Astrocyte (in vitro differentiated cells and primary cell): ENCODE data around the gene PCTP. TPM values are rescaled to one million over a fixed set of nuclear protein-coding genes. Genes with fewer than 3 reads are reported as not detected.

Source experiments
- DNase-seq: peaks from one replicate; pipeline ENCODE4 v3.0.0-alpha.2; 2010; ENCODE audit warnings: low read depth
- FAIRE-seq: peaks from 2 replicates; lab custom pipeline; 2011; peaks lifted over from hg19 to GRCh38; lab: Jason Lieb, UNC
- H2AFZ ChIP-seq: 2 replicates; pipeline ENCODE4 v1.6.0; 2012; ENCODE audit warnings: low read depth, low read length, inconsistent platforms
- H3K27ac ChIP-seq: 2 replicates; pipeline ENCODE4 v1.5.1; 2011; ENCODE audit warnings: low read depth, low read length, inconsistent platforms
- H3K27me3 ChIP-seq: 2 replicates; pipeline ENCODE4 v1.6.0; 2011; ENCODE audit warnings: low read length, inconsistent platforms; ENCODE audit not compliant: insufficient read depth
- H3K36me3 ChIP-seq: 2 replicates; pipeline ENCODE4 v1.5.1; 2011; ENCODE audit warnings: low read length, inconsistent platforms; ENCODE audit not compliant: insufficient read depth
- H3K4me1 ChIP-seq: 2 replicates; pipeline ENCODE4 v1.5.1; 2011; ENCODE audit warnings: low read length, inconsistent platforms; ENCODE audit not compliant: insufficient read depth
- H3K4me2 ChIP-seq: 2 replicates; pipeline ENCODE4 v1.6.0; 2012; ENCODE audit warnings: low read length, inconsistent platforms
- H3K4me3 ChIP-seq: 2 replicates; pipeline ENCODE4 v1.5.1; 2011; ENCODE audit warnings: low read depth, mild to moderate bottlenecking, low read length, inconsistent platforms; ENCODE audit not compliant: insufficient read depth
- H3K79me2 ChIP-seq: 2 replicates; pipeline ENCODE4 v1.6.0; 2012; ENCODE audit warnings: mild to moderate bottlenecking, low read length, inconsistent platforms; ENCODE audit not compliant: insufficient read depth
- H3K9ac ChIP-seq: 2 replicates; pipeline ENCODE4 v1.6.0; 2012; ENCODE audit warnings: mild to moderate bottlenecking, low read length, inconsistent platforms
- H3K9me3 ChIP-seq: 2 replicates; pipeline ENCODE4 v1.5.1; 2012; ENCODE audit warnings: low read depth, mild to moderate bottlenecking, low read length, inconsistent platforms; ENCODE audit not compliant: insufficient read depth
- H4K20me1 ChIP-seq: 2 replicates; pipeline ENCODE4 v1.6.0; 2012; ENCODE audit warnings: low read length, inconsistent platforms; ENCODE audit not compliant: insufficient read depth
- H3K27ac Mint-ChIP-seq: one replicate; pipeline ENCODE4 v1.8.0; 2021; ENCODE audit warnings: mild to moderate bottlenecking, mixed read lengths; ENCODE audit not compliant: unreplicated experiment
- H3K27me3 Mint-ChIP-seq: one replicate; pipeline ENCODE4 v1.8.0; 2021; ENCODE audit warnings: low read depth, mixed read lengths; ENCODE audit not compliant: unreplicated experiment
- H3K36me3 Mint-ChIP-seq: one replicate; pipeline ENCODE4 v1.8.0; 2021; ENCODE audit warnings: low read depth, mixed read lengths; ENCODE audit not compliant: unreplicated experiment
- H3K4me1 Mint-ChIP-seq: one replicate; pipeline ENCODE4 v1.8.0; 2021; ENCODE audit warnings: low read depth, mixed read lengths; ENCODE audit not compliant: unreplicated experiment
- H3K4me3 Mint-ChIP-seq: one replicate; pipeline ENCODE4 v1.8.0; 2021; ENCODE audit warnings: mild to moderate bottlenecking, moderate library complexity, mixed read lengths; ENCODE audit not compliant: unreplicated experiment
- H3K9me3 Mint-ChIP-seq: one replicate; pipeline ENCODE4 v1.8.0; 2021; ENCODE audit warnings: mild to moderate bottlenecking, mixed read lengths; ENCODE audit not compliant: unreplicated experiment
- EZH2 ChIP-seq: IDR thresholded peaks from 2 replicates; pipeline ENCODE4 v1.6.1; 2012; ENCODE audit warnings: mild to moderate bottlenecking, low read length, inconsistent platforms; ENCODE audit not compliant: insufficient read depth
- total RNA-seq: library from RNA; stranded (reverse); gene quantifications from 2 replicates; pipeline ENCODE4 v1.2.1, GENCODE V29; 2021
- TF ChIP-seq, protein P1 (sequence below): IDR thresholded peaks from 2 replicates; pipeline ENCODE4 v1.5.1; 2011; ENCODE audit warnings: low read depth, mild to moderate bottlenecking, inconsistent platforms, low read length, moderate library complexity; ENCODE audit not compliant: insufficient read depth

Gene PCTP
- total RNA-seq, 1 donor from 2014 or later, result 16.4 TPM

DNA sequence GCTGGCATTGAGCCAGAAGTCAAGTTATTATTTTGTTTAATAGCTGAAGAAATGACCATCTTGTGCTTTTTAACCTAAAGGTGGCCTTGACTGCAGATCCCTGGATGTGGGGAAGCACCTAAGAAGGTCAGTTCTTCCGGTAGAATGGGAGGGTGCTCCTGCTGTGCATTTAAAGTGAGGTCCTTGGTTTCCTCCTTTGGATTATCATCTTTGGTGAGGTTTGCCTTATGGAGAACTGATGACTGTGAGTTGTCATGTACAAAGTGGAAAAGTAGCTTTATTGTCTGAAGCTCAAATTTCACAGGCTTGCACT, 66.5 kb downstream of the PCTP start:
- Histone ChIP-seq H3K9ac (no peak overlapping the region), H3K4me2 (no peak overlapping the region), H3K4me3 (no peak overlapping the region), H3K27ac (no peak overlapping the region), H3K27me3 (no peaks in the 10 kb centered on the region), H4K20me1 (no peaks in the 10 kb centered on the region), H3K4me1 (no peaks in the 10 kb centered on the region), H2AFZ (no peak overlapping the region), H3K79me2 (no peaks in the 10 kb centered on the region), H3K36me3 (no peaks in the 10 kb centered on the region), H3K9me3 (no peaks in the 10 kb centered on the region)
- no peak overlapping the region for H3K27ac Mint-ChIP-seq
- peaks cover 2% of the 10 kb centered on the region for H3K4me1 Mint-ChIP-seq
- FAIRE-seq, result no peak
- H3K4me3 Mint-ChIP-seq, result no peak overlapping the region
- no peaks in the 10 kb centered on the region for H3K36me3 Mint-ChIP-seq
- DNase-seq, result no peak
- H3K9me3 Mint-ChIP-seq, result no peaks in the 10 kb centered on the region
- no peak for TF ChIP-seq EZH2
- TF ChIP-seq, protein P1, sequence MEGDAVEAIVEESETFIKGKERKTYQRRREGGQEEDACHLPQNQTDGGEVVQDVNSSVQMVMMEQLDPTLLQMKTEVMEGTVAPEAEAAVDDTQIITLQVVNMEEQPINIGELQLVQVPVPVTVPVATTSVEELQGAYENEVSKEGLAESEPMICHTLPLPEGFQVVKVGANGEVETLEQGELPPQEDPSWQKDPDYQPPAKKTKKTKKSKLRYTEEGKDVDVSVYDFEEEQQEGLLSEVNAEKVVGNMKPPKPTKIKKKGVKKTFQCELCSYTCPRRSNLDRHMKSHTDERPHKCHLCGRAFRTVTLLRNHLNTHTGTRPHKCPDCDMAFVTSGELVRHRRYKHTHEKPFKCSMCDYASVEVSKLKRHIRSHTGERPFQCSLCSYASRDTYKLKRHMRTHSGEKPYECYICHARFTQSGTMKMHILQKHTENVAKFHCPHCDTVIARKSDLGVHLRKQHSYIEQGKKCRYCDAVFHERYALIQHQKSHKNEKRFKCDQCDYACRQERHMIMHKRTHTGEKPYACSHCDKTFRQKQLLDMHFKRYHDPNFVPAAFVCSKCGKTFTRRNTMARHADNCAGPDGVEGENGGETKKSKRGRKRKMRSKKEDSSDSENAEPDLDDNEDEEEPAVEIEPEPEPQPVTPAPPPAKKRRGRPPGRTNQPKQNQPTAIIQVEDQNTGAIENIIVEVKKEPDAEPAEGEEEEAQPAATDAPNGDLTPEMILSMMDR, result no peak
- no peaks in the 10 kb centered on the region for H3K27me3 Mint-ChIP-seq

- no peak overlapping the region for H3K27ac Mint-ChIP-seq
- Histone ChIP-seq H3K4me2 (no peak overlapping the region), H2AFZ (no peak overlapping the region), H3K36me3 (no peaks in the 10 kb centered on the region), H3K27ac (no peak overlapping the region), H3K9ac (no peak overlapping the region), H3K79me2 (no peaks in the 10 kb centered on the region), H3K4me3 (no peak overlapping the region), H4K20me1 (no peaks in the 10 kb centered on the region), H3K9me3 (no peaks in the 10 kb centered on the region), H3K4me1 (no peaks in the 10 kb centered on the region), H3K27me3 (no peaks in the 10 kb centered on the region)
- DNase-seq (no peak), FAIRE-seq (no peak)
- no peaks in the 10 kb centered on the region for H3K9me3 Mint-ChIP-seq
- H3K4me3 Mint-ChIP-seq, result no peak overlapping the region
- no peak for TF ChIP-seq EZH2
- TF ChIP-seq, protein P1, result no peak
- H3K27me3 Mint-ChIP-seq, result no peaks in the 10 kb centered on the region
- H3K4me1 Mint-ChIP-seq, result peaks cover 2% of the 10 kb centered on the region
- no peaks in the 10 kb centered on the region for H3K36me3 Mint-ChIP-seq
These were observed 67.2 kb downstream of the PCTP start for GRCh38 chr17:55818026-55818425.

DNA sequence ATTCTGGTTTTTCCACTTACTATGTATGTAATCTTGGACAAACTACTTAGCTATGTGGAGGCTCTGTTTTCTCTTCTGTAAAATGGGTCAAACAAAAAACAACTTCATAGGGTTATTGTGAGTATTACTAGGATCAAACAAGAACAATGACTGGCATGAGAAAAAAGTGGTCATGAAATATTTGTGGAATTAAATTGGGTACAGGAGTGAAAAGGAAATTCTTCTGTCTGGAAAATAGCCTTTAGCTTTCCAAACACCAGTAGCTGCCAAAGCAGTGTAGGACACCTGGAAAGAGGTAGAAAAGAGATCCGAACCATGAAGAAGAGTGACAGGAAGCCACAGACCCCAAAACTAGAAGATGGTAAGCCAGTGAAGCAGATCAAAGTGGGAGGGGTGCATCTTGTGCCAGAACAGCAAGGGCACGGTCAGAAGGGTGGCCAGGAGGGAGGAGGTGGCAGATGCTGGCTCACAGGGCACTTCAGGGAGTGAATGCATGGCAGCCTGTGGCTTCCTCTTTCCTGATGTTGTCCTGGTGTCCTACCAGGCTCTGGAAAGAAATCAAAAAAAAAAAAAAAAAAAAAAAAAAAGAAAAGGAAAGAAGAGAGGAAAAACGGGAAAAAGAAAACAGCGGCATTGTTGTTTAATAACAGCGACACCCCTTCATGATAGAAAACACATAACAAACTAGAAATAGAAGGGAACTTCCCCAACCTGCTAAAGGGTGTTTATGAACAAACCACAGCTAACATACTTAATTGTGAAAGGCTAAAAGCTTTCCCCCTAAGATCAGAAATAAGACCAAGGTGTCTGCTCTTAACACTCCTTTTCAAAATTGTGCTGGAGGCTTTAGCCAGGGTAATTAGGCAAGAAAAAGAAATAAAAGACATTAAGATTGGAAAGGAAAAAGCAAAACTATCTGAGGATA, 67.9 kb downstream of the PCTP start:
- no peak overlapping the region for H3K4me3 ChIP-seq
- no peaks in the 10 kb centered on the region for H3K4me1 ChIP-seq
- Mint-ChIP-seq H3K27ac (no peak overlapping the region), H3K4me3 (no peak overlapping the region), H3K27me3 (peaks cover 2% of the 10 kb centered on the region), H3K4me1 (peaks cover 2% of the 10 kb centered on the region), H3K9me3 (no peaks in the 10 kb centered on the region), H3K36me3 (no peaks in the 10 kb centered on the region)
- no peak overlapping the region for H3K9ac ChIP-seq
- H3K27me3 ChIP-seq, result no peaks in the 10 kb centered on the region
- H3K9me3 ChIP-seq, result no peaks in the 10 kb centered on the region
- no peaks in the 10 kb centered on the region for H3K36me3 ChIP-seq
- TF ChIP-seq, protein P1, result no peak
- no peak for TF ChIP-seq EZH2
- no peak for DNase-seq
- H3K4me2 ChIP-seq, result no peak overlapping the region
- H2AFZ ChIP-seq, result no peak overlapping the region
- no peak for FAIRE-seq
- no peaks in the 10 kb centered on the region for H3K79me2 ChIP-seq
- H3K27ac ChIP-seq, result no peak overlapping the region
- no peaks in the 10 kb centered on the region for H4K20me1 ChIP-seq
